DMS53 treated with DMSO at 0.1 percent for 48 hours (cell line): Measurements from ENCODE around the gene UNC5C.

ENCODE experiments used
- DNase-seq: peaks from one replicate; lab custom pipeline; 2025; ENCODE audit not compliant: unreplicated experiment; lab: John Stamatoyannopoulos, UW

UNC5C gene

GRCh38 chr4:95225849-95226248, 322.9 kb downstream of the UNC5C start:
- no peak for DNase-seq

- DNase-seq: no peak
Observed at GRCh38 chr4:95224402-95224801, 324.4 kb downstream of the UNC5C start.

- no peak for DNase-seq
Observed at GRCh38 chr4:95220205-95221175, 328.3 kb downstream of the UNC5C start.

- DNase-seq: no peak
Observed at GRCh38 chr4:95219109-95219508, 329.7 kb downstream of the UNC5C start.

GRCh38 chr4:95217197-95217596, 331.6 kb downstream of the UNC5C start:
- DNase-seq: no peak

- no peak for DNase-seq
Observed at GRCh38 chr4:95216636-95217035, 332.1 kb downstream of the UNC5C start.

GRCh38 chr4:95215991-95216605, 332.7 kb downstream of the UNC5C start:
- no peak for DNase-seq

- DNase-seq: no peak
Observed at GRCh38 chr4:95215043-95215442, 333.7 kb downstream of the UNC5C start.

GRCh38 chr4:95214408-95214807, 334.4 kb downstream of the UNC5C start:
- DNase-seq: no peak

- no peak for DNase-seq
Observed at GRCh38 chr4:95213366-95213765, 335.4 kb downstream of the UNC5C start.

GRCh38 chr4:95212692-95213091, 336.1 kb downstream of the UNC5C start:
- DNase-seq: no peak

- no peak for DNase-seq
Observed at GRCh38 chr4:95209927-95210326, 338.8 kb downstream of the UNC5C start.

GRCh38 chr4:95204873-95205272, 343.9 kb downstream of the UNC5C start:
- DNase-seq: no peak

- DNase-seq: no peak
Observed at GRCh38 chr4:95204267-95204844, 344.4 kb downstream of the UNC5C start.

- DNase-seq: no peak
Observed at GRCh38 chr4:95198961-95199360, 349.8 kb downstream of the UNC5C start.

- no peak for DNase-seq
Observed at GRCh38 chr4:95197353-95197752, 351.4 kb downstream of the UNC5C start.

- DNase-seq: no peak
Observed at GRCh38 chr4:95193391-95194224, 355.2 kb downstream of the UNC5C start.

- DNase-seq: no peak
Observed at GRCh38 chr4:95191537-95191936, 357.2 kb downstream of the UNC5C start.

- DNase-seq: no peak
Observed at GRCh38 chr4:95190751-95191436, 357.9 kb downstream of the UNC5C start.

- DNase-seq: no peak
Observed at GRCh38 chr4:95188701-95189370, 359.9 kb downstream of the UNC5C start.
